ENCODE results near the gene CST5.
"Not testable (repeated sequence)": the region's sequence is repeated elsewhere in the genome, so short reads cannot be mapped to it uniquely, and the experiment has no call there.

CST5 gene

DNA sequence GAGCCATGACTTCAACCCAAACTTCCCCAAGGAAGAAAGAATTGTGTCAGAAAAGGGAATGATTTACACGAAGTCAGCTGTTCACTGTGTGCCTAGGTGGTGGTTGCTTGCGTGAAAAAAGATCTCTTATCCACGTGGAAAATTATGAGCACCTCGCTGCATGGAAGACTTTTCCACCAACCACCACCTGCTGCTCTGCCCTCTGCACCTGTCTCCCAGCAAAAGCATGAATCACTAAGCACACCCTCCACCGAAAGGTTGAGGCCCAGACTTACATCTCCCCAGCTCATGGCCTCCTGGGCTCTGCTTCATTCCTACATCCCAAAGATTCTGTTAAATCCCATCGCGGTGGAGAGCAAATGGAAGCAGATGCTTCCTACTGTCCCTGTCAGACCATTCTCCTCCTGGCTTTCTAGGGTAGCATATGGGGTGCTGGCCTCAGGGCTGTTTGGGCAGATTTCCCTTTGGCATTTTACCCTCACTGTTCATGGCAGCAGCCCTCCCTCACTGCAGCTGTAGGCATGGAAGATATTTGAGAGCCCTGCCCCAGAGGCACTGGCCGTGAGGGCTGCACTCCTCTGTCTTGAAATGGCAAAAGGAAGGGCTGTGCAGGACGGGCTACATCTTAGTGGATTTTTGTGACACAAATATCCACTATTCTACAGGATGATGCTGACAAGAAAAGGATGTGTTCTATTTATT lies 37.6 kb upstream of the CST5 start:
- no peaks in the 10 kb centered on the region for H3K79me2 ChIP-seq (ENCODE audit: low read length)
- no peak for DNase-seq
- no peak overlapping the region for H3K27ac ChIP-seq (ENCODE audit: low read length)
- no peak overlapping the region for H3K9ac ChIP-seq (ENCODE audit: low read length)
- H3K4me3 ChIP-seq (ENCODE audit: low read length) = no peak overlapping the region
- H3K9me3 ChIP-seq (replicated peaks; ENCODE audit: insufficient read depth, low read length) = no peaks in the 10 kb centered on the region
- TF ChIP-seq EZH2phosphoT487 (IDR thresholded peaks at IDR 0.05; ENCODE audit: low read length) (no peak), CTCF (IDR thresholded peaks at IDR 0.05; ENCODE audit: low read length) (no peak), EZH2 (optimal IDR thresholded peaks at IDR 0.05; ENCODE audit: low read depth, low read length) (no peak)
- H2AFZ ChIP-seq (ENCODE audit: low read length) = no peak overlapping the region
- H3K4me2 ChIP-seq (ENCODE audit: low read depth, low read length) = no peak overlapping the region
- no peaks in the 10 kb centered on the region for H3K4me1 ChIP-seq (ENCODE audit: low read length)
- H3K27me3 ChIP-seq (replicated peaks; ENCODE audit: insufficient read depth, low read length) = no peaks in the 10 kb centered on the region
- H3K36me3 ChIP-seq (replicated peaks; ENCODE audit: insufficient read depth, low read length) = no peaks in the 10 kb centered on the region
- no peaks in the 10 kb centered on the region for H3F3A ChIP-seq (ENCODE audit: insufficient read depth, low read length)
- no peaks in the 10 kb centered on the region for H3K9me2 ChIP-seq (replicated peaks; ENCODE audit: insufficient read depth, low read length)
- no peaks in the 10 kb centered on the region for H4K20me1 ChIP-seq (ENCODE audit: insufficient read depth, low read length)

GRCh38 chr20:23915844-23916243 lies 36.3 kb upstream of the CST5 start:
- no peak for TF ChIP-seq EZH2 (optimal IDR thresholded peaks at IDR 0.05; ENCODE audit: low read depth, low read length)
- TF ChIP-seq CTCF (IDR thresholded peaks at IDR 0.05; ENCODE audit: low read length) = no peak
- TF ChIP-seq EZH2phosphoT487 (IDR thresholded peaks at IDR 0.05; ENCODE audit: low read length) = no peak
- Histone ChIP-seq H3F3A (ENCODE audit: insufficient read depth, low read length) (no peaks in the 10 kb centered on the region), H3K9me3 (replicated peaks; ENCODE audit: insufficient read depth, low read length) (no peaks in the 10 kb centered on the region), H3K36me3 (replicated peaks; ENCODE audit: insufficient read depth, low read length) (no peaks in the 10 kb centered on the region), H2AFZ (ENCODE audit: low read length) (no peak overlapping the region), H3K4me3 (ENCODE audit: low read length) (no peak overlapping the region), H3K9ac (ENCODE audit: low read length) (no peak overlapping the region), H3K27ac (ENCODE audit: low read length) (no peak overlapping the region), H3K4me2 (ENCODE audit: low read depth, low read length) (no peak overlapping the region), H4K20me1 (ENCODE audit: insufficient read depth, low read length) (no peaks in the 10 kb centered on the region), H3K27me3 (replicated peaks; ENCODE audit: insufficient read depth, low read length) (no peaks in the 10 kb centered on the region), H3K4me1 (ENCODE audit: low read length) (no peaks in the 10 kb centered on the region), H3K9me2 (replicated peaks; ENCODE audit: insufficient read depth, low read length) (no peaks in the 10 kb centered on the region), H3K79me2 (ENCODE audit: low read length) (no peaks in the 10 kb centered on the region)
- DNase-seq = no peak

GRCh38 chr20:23914469-23914868 lies 34.9 kb upstream of the CST5 start:
- H2AFZ ChIP-seq (ENCODE audit: low read length); H3F3A ChIP-seq (ENCODE audit: insufficient read depth, low read length); DNase-seq; H3K9me2 ChIP-seq (replicated peaks; ENCODE audit: insufficient read depth, low read length); H3K79me2 ChIP-seq (ENCODE audit: low read length); H3K4me1 ChIP-seq (ENCODE audit: low read length); H3K9ac ChIP-seq (ENCODE audit: low read length); H3K36me3 ChIP-seq (replicated peaks; ENCODE audit: insufficient read depth, low read length); H3K27ac ChIP-seq (ENCODE audit: low read length); H3K4me3 ChIP-seq (ENCODE audit: low read length); H3K27me3 ChIP-seq (replicated peaks; ENCODE audit: insufficient read depth, low read length); H4K20me1 ChIP-seq (ENCODE audit: insufficient read depth, low read length); H3K9me3 ChIP-seq (replicated peaks; ENCODE audit: insufficient read depth, low read length); H3K4me2 ChIP-seq (ENCODE audit: low read depth, low read length): not testable (repeated sequence)

- H3F3A ChIP-seq (ENCODE audit: insufficient read depth, low read length) = no peaks in the 10 kb centered on the region
- DNase-seq = no peak
- TF ChIP-seq EZH2phosphoT487 (IDR thresholded peaks at IDR 0.05; ENCODE audit: low read length) = no peak
- no peaks in the 10 kb centered on the region for H3K9me2 ChIP-seq (replicated peaks; ENCODE audit: insufficient read depth, low read length)
- no peak overlapping the region for H2AFZ ChIP-seq (ENCODE audit: low read length)
- H3K79me2 ChIP-seq (ENCODE audit: low read length) = no peaks in the 10 kb centered on the region
- no peaks in the 10 kb centered on the region for H3K27me3 ChIP-seq (replicated peaks; ENCODE audit: insufficient read depth, low read length)
- H3K36me3 ChIP-seq (replicated peaks; ENCODE audit: insufficient read depth, low read length) = no peaks in the 10 kb centered on the region
- no peak overlapping the region for H3K9ac ChIP-seq (ENCODE audit: low read length)
- H3K27ac ChIP-seq (ENCODE audit: low read length) = no peak overlapping the region
- no peaks in the 10 kb centered on the region for H3K4me1 ChIP-seq (ENCODE audit: low read length)
- H3K4me2 ChIP-seq (ENCODE audit: low read depth, low read length) = no peak overlapping the region
- no peaks in the 10 kb centered on the region for H3K9me3 ChIP-seq (replicated peaks; ENCODE audit: insufficient read depth, low read length)
- no peaks in the 10 kb centered on the region for H4K20me1 ChIP-seq (ENCODE audit: insufficient read depth, low read length)
- no peak overlapping the region for H3K4me3 ChIP-seq (ENCODE audit: low read length)
These were observed 30.7 kb upstream of the CST5 start for GRCh38 chr20:23910210-23910609.
